CD4-positive, CD25-positive, alpha-beta regulatory T cell (primary cell): Measurements from ENCODE around the gene GTF2F1. TPM values are rescaled to one million over a fixed set of nuclear protein-coding genes. Genes with fewer than 3 reads are reported as not detected.
"Not testable (repeated sequence)": the region's sequence is repeated elsewhere in the genome, so short reads cannot be mapped to it uniquely, and the experiment has no call there.

Source experiments
- ATAC-seq, 2 donors: fragments of 150-1000 bp; cut with Tn5 transposase; one replicate each; pipeline ENCODE4 v1.10.0; 2021; ENCODE audit warnings: low read depth in 2 of 2, moderate number of reproducible peaks in 2 of 2, moderate library complexity in 1 of 2
- DNase-seq, 3 donors: peaks; one replicate each; pipeline versions ENCODE4 v3.0.0 to v3.0.0-alpha.2; 2012 to 2022; ENCODE audit warnings: mixed read lengths in 1 of 3
- H3K27ac ChIP-seq: one replicate; pipeline ENCODE4 v1.7.0; 2013; ENCODE audit warnings: mild to moderate bottlenecking, low read length; ENCODE audit not compliant: insufficient read depth, poor library complexity, severe bottlenecking
- H3K27me3 ChIP-seq: one replicate; pipeline ENCODE4 v1.7.0; 2013; ENCODE audit warnings: low read length; ENCODE audit not compliant: control insufficient read depth, insufficient read depth
- H3K36me3 ChIP-seq: one replicate; pipeline ENCODE4 v1.7.0; 2013; ENCODE audit warnings: mild to moderate bottlenecking, low read length, moderate library complexity; ENCODE audit not compliant: control insufficient read depth, insufficient read depth
- H3K4me1 ChIP-seq: 2 replicates; pipeline ENCODE4 v1.7.0; 2013; ENCODE audit warnings: mild to moderate bottlenecking, low read length; ENCODE audit not compliant: insufficient read depth, control insufficient read depth, poor library complexity, severe bottlenecking
- H3K4me3 ChIP-seq: one replicate; pipeline ENCODE4 v1.7.0; 2013; ENCODE audit warnings: low read depth, mild to moderate bottlenecking, low read length, moderate library complexity
- H3K9me3 ChIP-seq, 2 experiments: 1 replicate in 1 of 2; 2 replicates in 1 of 2; pipeline ENCODE4 v1.7.0; 2013; ENCODE audit warnings: low read length in 2 of 2, mild to moderate bottlenecking in 1 of 2, moderate library complexity in 1 of 2; ENCODE audit not compliant: control insufficient read depth in 2 of 2
- H3K27ac Mint-ChIP-seq, 3 donors: one replicate each; pipeline ENCODE4 v1.8.0; 2020 to 2022; ENCODE audit warnings: mild to moderate bottlenecking in 3 of 3, mixed read lengths in 3 of 3, moderate library complexity in 2 of 3
- H3K27me3 Mint-ChIP-seq: one replicate; pipeline ENCODE4 v1.8.0; 2022; ENCODE audit warnings: mild to moderate bottlenecking, mixed read lengths
- H3K36me3 Mint-ChIP-seq: one replicate; pipeline ENCODE4 v1.8.0; 2020; ENCODE audit warnings: mixed read lengths
- H3K4me1 Mint-ChIP-seq, 4 donors: one replicate each; pipeline ENCODE4 v1.8.0; 2020 to 2022; ENCODE audit warnings: mixed read lengths in 4 of 4, mild to moderate bottlenecking in 1 of 4
- H3K4me3 Mint-ChIP-seq, 4 donors: one replicate each; pipeline ENCODE4 v1.8.0; 2020 to 2022; ENCODE audit warnings: mild to moderate bottlenecking in 4 of 4, mixed read lengths in 4 of 4, moderate library complexity in 3 of 4
- H3K9me3 Mint-ChIP-seq, 7 donors: one replicate each; pipeline ENCODE4 v1.8.0; 2020 to 2022; ENCODE audit warnings: mixed read lengths in 7 of 7, mild to moderate bottlenecking in 3 of 7, moderate library complexity in 2 of 7
- polyA plus RNA-seq, 4 donors: library from polyadenylated mRNA; unstranded; fragments of 300-500 nt; fragmentation: Illumina TruSeq; gene quantifications; one replicate each; pipeline ENCODE4 v1.2.3, GENCODE V29; 2021
- total RNA-seq: library from RNA; stranded (reverse); gene quantifications from one replicate; pipeline ENCODE4 v1.2.3, GENCODE V29; 2022

GTF2F1 gene
- total and polyA plus RNA-seq, 5 donors from 2014 or later = 16.0 to 53.4 (median 17.8) TPM

DNA sequence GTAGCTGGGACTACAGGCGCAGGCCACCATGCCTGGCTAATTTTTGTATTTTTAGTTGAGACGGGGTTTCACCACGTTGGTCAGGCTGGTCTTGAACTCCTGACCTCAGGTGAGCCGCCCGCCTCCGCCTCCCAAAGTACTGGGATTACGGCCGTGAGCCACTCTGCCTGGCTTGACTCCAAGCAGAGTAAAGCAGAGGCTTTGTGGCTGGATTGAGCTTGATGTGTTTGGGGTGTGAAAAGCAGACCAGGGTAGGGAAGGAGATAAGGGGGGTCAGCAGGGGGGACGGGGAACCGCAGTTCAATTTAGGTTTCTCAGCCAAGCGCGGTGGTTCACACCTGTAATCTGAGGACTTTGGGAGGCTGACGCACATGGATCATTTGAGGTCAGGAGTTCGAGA, 35.8 kb downstream of the GTF2F1 start:
- Histone ChIP-seq H3K27me3 (no peaks in the 10 kb centered on the region), H3K9me3 (no peaks in the 10 kb centered on the region), H3K27ac (no peak overlapping the region), H3K4me1 (peaks cover 2% of the 10 kb centered on the region), H3K36me3 (peaks cover 12% of the 10 kb centered on the region), H3K4me3 (no peak overlapping the region)
- peaks cover 0 to 6% (median 5%) of the 10 kb centered on the region in 4 donors for H3K4me1 Mint-ChIP-seq
- H3K9me3 Mint-ChIP-seq = no peaks in the 10 kb centered on the region
- no peak overlapping the region for H3K27ac Mint-ChIP-seq
- DNase-seq = no peak
- H3K4me3 Mint-ChIP-seq = no peak overlapping the region
- no peak for ATAC-seq
- H3K27me3 Mint-ChIP-seq = no peaks in the 10 kb centered on the region
- peaks cover 11% of the 10 kb centered on the region for H3K36me3 Mint-ChIP-seq

DNA sequence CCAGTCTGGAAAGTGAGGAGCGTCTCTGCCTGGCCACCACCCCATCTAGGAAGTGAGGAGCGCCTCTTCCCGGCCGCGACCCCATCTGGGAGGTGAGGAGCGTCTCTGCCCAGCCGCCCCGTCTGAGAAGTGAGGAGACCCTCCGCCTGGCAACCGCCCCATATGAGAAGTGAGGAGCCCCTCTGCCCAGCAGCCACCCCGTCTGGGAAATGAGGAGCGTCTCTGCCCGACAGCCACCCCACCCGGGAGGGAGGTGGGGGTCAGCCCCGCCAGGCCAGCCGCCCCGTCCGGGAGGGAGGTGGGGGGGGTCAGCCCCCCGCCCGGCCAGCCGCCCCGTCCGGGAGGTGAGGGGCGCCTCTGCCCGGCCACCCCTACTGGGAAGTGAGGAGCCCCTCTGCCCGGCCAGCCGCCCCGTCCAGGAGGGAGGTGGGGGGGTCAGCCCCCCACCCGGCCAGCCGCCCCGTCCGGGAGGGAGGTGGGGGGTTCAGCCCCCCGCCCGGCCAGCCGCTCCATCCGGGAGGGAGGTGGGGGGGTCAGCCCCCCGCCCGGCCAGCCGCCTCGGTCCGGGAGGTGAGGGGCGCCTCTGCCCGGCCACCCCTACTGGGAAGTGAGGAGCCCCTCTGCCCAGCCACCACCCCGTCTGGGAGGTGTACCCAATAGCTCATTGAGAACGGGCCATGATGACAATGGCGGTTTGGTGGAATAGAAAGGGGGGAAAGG, 37.5 kb downstream of the GTF2F1 start:
- not testable (repeated sequence) for H3K27ac ChIP-seq, H3K4me1 Mint-ChIP-seq, H3K27me3 ChIP-seq, H3K9me3 ChIP-seq, H3K4me3 ChIP-seq, H3K27me3 Mint-ChIP-seq, H3K9me3 Mint-ChIP-seq, DNase-seq, H3K27ac Mint-ChIP-seq, H3K4me1 ChIP-seq, H3K4me3 Mint-ChIP-seq, ATAC-seq
- peaks cover 14% of the 10 kb centered on the region for H3K36me3 Mint-ChIP-seq
- H3K36me3 ChIP-seq = peaks cover 14% of the 10 kb centered on the region

DNA sequence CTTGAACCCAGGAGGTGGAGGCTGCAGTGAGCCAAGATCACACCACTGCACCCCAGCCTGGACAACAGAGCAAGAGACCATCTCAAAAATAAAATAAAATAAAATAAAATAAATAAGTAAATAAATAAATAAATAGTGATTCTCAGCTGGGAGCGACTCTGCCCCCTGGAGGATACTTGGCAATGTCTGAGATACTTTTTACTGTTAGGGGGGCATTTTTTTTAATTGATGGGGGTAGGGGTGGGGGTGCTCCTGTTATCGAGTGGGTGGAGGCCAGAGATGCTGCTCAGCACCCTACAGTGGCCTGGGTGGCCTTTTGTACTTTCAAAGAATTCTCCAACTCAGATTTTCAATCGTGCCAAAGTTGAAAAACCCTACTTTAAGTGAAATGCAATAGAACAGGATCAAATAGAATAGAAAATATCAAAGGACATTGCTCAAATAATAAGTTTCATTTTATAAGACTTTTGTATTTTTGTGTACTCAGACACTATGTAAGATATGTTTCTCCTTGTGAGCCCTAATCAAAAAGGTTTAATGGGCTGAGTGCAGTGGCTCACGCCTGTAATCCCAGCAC, 38.8 kb downstream of the GTF2F1 start:
- no peak overlapping the region for H3K4me3 ChIP-seq
- no peak overlapping the region for H3K27ac Mint-ChIP-seq
- no peak for DNase-seq

GRCh38 chr19:6352381-6353165, 40.4 kb downstream of the GTF2F1 start:
- H3K36me3 ChIP-seq = peaks cover 14% of the 10 kb centered on the region
- ATAC-seq (no peak), DNase-seq (no peak)
- H3K9me3 ChIP-seq = no peaks in the 10 kb centered on the region
- H3K4me3 ChIP-seq = no peak overlapping the region
- Mint-ChIP-seq H3K27ac (no peak overlapping the region), H3K4me1 (no peaks in the 10 kb centered on the region), H3K36me3 (peaks cover 15% of the 10 kb centered on the region), H3K27me3 (no peaks in the 10 kb centered on the region), H3K9me3 (no peaks in the 10 kb centered on the region), H3K4me3 (no peak overlapping the region)
- no peaks in the 10 kb centered on the region for H3K4me1 ChIP-seq
- H3K27ac ChIP-seq = no peak overlapping the region
- no peaks in the 10 kb centered on the region for H3K27me3 ChIP-seq

More for the DNA sequence above, 38.8 kb downstream of the GTF2F1 start:
- no peaks in the 10 kb centered on the region for H3K27me3 Mint-ChIP-seq
- H3K27ac ChIP-seq = no peak overlapping the region
- peaks cover 14% of the 10 kb centered on the region for H3K36me3 Mint-ChIP-seq
- H3K4me3 Mint-ChIP-seq = no peak overlapping the region
- peaks cover 14% of the 10 kb centered on the region for H3K36me3 ChIP-seq
- H3K27me3 ChIP-seq = no peaks in the 10 kb centered on the region
- no peaks in the 10 kb centered on the region for H3K9me3 ChIP-seq
- no peak for ATAC-seq
- no peaks in the 10 kb centered on the region for H3K4me1 ChIP-seq
- no peaks in the 10 kb centered on the region for H3K4me1 Mint-ChIP-seq
- H3K9me3 Mint-ChIP-seq = no peaks in the 10 kb centered on the region

GRCh38 chr19:6350688-6351087, 42.3 kb downstream of the GTF2F1 start:
- Mint-ChIP-seq H3K9me3 (no peaks in the 10 kb centered on the region), H3K4me1 (no peaks in the 10 kb centered on the region), H3K27me3 (no peaks in the 10 kb centered on the region), H3K27ac (no peak overlapping the region), H3K4me3 (no peak overlapping the region), H3K36me3 (peaks cover 18% of the 10 kb centered on the region)
- Histone ChIP-seq H3K36me3 (peaks cover 10% of the 10 kb centered on the region), H3K4me1 (no peaks in the 10 kb centered on the region), H3K4me3 (no peak overlapping the region), H3K27ac (no peak overlapping the region), H3K27me3 (no peaks in the 10 kb centered on the region), H3K9me3 (no peaks in the 10 kb centered on the region)
- ATAC-seq (no peak), DNase-seq (no peak)

GRCh38 chr19:6349271-6349670, 43.7 kb downstream of the GTF2F1 start:
- H3K27ac Mint-ChIP-seq, DNase-seq, H3K27ac ChIP-seq, H3K27me3 ChIP-seq, H3K9me3 Mint-ChIP-seq, H3K4me3 ChIP-seq, ATAC-seq, H3K4me1 Mint-ChIP-seq, H3K27me3 Mint-ChIP-seq, H3K9me3 ChIP-seq, H3K4me1 ChIP-seq, H3K4me3 Mint-ChIP-seq: not testable (repeated sequence)
- H3K36me3 Mint-ChIP-seq = peaks cover 18% of the 10 kb centered on the region
- H3K36me3 ChIP-seq = peaks cover 10% of the 10 kb centered on the region

GRCh38 chr19:6343462-6343861, 49.5 kb downstream of the GTF2F1 start:
- Mint-ChIP-seq H3K27me3 (no peaks in the 10 kb centered on the region), H3K36me3 (peaks cover 5% of the 10 kb centered on the region), H3K4me1 (peaks cover 0 to 2% (median 0%) of the 10 kb centered on the region in 4 donors), H3K27ac (no peak overlapping the region), H3K4me3 (no peak overlapping the region), H3K9me3 (no peaks in the 10 kb centered on the region)
- Histone ChIP-seq H3K9me3 (peaks cover 0 to 3% of the 10 kb centered on the region in 2 experiments), H3K36me3 (no peaks in the 10 kb centered on the region), H3K4me3 (no peak overlapping the region), H3K4me1 (no peaks in the 10 kb centered on the region), H3K27me3 (no peaks in the 10 kb centered on the region), H3K27ac (no peak overlapping the region)
- DNase-seq = no peak
- ATAC-seq = no peak
